Measurements from ENCODE around the gene EXOC3L4. TPM values are rescaled to one million over a fixed set of nuclear protein-coding genes. Genes with fewer than 3 reads are reported as not detected.

EXOC3L4 gene
- polyA plus RNA-seq, 2 of the 4 experiments (the other 2 are of a cell fraction) = 1.5 to 4.3 TPM

DNA sequence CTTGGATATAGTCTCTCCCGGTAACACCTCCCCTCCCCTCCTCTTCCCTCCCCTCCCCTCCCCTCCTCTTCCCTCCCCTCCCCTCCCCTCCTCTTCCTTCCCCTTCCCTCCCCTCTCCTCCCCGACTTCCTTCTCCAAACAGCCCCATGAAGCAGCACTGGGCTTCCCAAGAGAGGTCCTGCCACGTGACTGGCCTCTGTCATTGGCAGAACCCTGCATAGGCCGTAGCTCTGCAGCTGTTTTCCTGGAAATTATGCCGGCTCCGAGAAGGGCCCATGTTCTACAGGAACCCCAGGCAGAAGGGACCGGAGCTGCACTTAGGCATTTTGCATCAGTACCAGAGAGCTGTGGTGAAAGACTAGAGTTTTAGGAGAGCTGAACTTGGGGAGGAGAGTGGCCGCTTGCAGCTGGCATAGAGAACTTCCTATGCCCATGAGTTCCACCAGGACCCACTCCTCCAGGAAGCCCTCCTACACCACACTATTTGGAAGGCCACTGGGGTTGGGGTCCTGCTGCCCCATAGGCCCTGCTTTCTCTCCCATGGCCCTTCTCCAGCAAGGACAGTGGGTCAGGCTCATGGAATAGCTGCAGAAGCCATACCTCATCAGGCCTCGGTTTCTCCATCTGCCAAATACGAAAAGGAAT, 23.6 kb downstream of the EXOC3L4 start:
- H3K9me3 ChIP-seq = no peaks in the 10 kb centered on the region
- CTCF ChIA-PET = interaction anchor here (0.9 to 7.8 kb wide), 6 partner anchors 8 to 174 kb away, joined by 3 to 120 read pairs (median 5); no protein-coding TSS in a partner anchor
- POLR2A ChIA-PET = interaction anchor here (0.6 to 1.4 kb wide), 2 partner anchors 8 to 21 kb away, joined by 3 read pairs; no protein-coding TSS in a partner anchor
- 50% methylated on average over 9 of the region's 10 CpGs for WGBS (ENCODE audit: missing lambda C conversion rate)
- peak overlapping the region; percentile 22; the same call in 2 of the 3 replicates for H3K4me2 ChIP-seq
- FAIRE-seq = no peak
- DNase-seq (ENCODE audit: low read depth in 1 of 2, low spot score in 1 of 2) = no peak
- H3K4me3 ChIP-seq = no peak overlapping the region
- ATAC-seq = no peak
- H3K27ac ChIP-seq = peak overlapping the region; percentile 69 to 98; a peak in 5 of 6 replicates
- H3K4me1 ChIP-seq = peaks cover 84% of the 10 kb centered on the region
- TF ChIP-seq FOSB (CRISPR knock-in tag; IDR thresholded peaks at IDR 0.05) (no peak), HES2 (IDR thresholded peaks at IDR 0.05) (no peak), CBX8 (IDR thresholded peaks at IDR 0.05) (no peak), ZFP36 (IDR thresholded peaks at IDR 0.05; ENCODE audit: borderline replicate concordance, partially characterized antibody) (peak; percentile 64), KDM1A (IDR thresholded peaks at IDR 0.05; ENCODE audit: low read depth) (0 out of 2 replicates have a peak, but pooled peaks have one; percentile 16), RCOR1 (IDR thresholded peaks at IDR 0.05; ENCODE audit: low read depth, low read length) (no peak), NR3C1 (IDR thresholded peaks at IDR 0.05) (no peak), HEYL (CRISPR knock-in tag; IDR thresholded peaks at IDR 0.05) (no peak), BHLHE40 (IDR thresholded peaks at IDR 0.05; ENCODE audit: low read depth, low read length) (no peak), CHD2 (IDR thresholded peaks at IDR 0.05; ENCODE audit: low read length, partially characterized antibody) (no peak), ZNF302 (CRISPR knock-in tag; IDR thresholded peaks at IDR 0.05) (no peak), EP300 (IDR thresholded peaks at IDR 0.05) (no peak), MAFK (IDR thresholded peaks at IDR 0.05; ENCODE audit: partially characterized antibody) (no peak), RARB (CRISPR knock-in tag; IDR thresholded peaks at IDR 0.05) (no peak)
- TF ChIP-seq, protein P1, sequence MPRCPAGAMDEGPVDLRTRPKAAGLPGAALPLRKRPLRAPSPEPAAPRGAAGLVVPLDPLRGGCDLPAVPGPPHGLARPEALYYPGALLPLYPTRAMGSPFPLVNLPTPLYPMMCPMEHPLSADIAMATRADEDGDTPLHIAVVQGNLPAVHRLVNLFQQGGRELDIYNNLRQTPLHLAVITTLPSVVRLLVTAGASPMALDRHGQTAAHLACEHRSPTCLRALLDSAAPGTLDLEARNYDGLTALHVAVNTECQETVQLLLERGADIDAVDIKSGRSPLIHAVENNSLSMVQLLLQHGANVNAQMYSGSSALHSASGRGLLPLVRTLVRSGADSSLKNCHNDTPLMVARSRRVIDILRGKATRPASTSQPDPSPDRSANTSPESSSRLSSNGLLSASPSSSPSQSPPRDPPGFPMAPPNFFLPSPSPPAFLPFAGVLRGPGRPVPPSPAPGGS (IDR thresholded peaks at IDR 0.05) = no peak
- TF ChIP-seq, protein P2, sequence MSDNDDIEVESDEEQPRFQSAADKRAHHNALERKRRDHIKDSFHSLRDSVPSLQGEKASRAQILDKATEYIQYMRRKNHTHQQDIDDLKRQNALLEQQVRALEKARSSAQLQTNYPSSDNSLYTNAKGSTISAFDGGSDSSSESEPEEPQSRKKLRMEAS (IDR thresholded peaks at IDR 0.05) = peak; percentile 35; the same call in 1 of the 2 replicates
- TF ChIP-seq, protein P3, sequence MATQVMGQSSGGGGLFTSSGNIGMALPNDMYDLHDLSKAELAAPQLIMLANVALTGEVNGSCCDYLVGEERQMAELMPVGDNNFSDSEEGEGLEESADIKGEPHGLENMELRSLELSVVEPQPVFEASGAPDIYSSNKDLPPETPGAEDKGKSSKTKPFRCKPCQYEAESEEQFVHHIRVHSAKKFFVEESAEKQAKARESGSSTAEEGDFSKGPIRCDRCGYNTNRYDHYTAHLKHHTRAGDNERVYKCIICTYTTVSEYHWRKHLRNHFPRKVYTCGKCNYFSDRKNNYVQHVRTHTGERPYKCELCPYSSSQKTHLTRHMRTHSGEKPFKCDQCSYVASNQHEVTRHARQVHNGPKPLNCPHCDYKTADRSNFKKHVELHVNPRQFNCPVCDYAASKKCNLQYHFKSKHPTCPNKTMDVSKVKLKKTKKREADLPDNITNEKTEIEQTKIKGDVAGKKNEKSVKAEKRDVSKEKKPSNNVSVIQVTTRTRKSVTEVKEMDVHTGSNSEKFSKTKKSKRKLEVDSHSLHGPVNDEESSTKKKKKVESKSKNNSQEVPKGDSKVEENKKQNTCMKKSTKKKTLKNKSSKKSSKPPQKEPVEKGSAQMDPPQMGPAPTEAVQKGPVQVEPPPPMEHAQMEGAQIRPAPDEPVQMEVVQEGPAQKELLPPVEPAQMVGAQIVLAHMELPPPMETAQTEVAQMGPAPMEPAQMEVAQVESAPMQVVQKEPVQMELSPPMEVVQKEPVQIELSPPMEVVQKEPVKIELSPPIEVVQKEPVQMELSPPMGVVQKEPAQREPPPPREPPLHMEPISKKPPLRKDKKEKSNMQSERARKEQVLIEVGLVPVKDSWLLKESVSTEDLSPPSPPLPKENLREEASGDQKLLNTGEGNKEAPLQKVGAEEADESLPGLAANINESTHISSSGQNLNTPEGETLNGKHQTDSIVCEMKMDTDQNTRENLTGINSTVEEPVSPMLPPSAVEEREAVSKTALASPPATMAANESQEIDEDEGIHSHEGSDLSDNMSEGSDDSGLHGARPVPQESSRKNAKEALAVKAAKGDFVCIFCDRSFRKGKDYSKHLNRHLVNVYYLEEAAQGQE (IDR thresholded peaks at IDR 0.05) = no peak
- TF ChIP-seq, protein P4, sequence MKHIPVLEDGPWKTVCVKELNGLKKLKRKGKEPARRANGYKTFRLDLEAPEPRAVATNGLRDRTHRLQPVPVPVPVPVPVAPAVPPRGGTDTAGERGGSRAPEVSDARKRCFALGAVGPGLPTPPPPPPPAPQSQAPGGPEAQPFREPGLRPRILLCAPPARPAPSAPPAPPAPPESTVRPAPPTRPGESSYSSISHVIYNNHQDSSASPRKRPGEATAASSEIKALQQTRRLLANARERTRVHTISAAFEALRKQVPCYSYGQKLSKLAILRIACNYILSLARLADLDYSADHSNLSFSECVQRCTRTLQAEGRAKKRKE (CRISPR knock-in tag; IDR thresholded peaks at IDR 0.05; ENCODE audit: low read depth) = no peak
- TF ChIP-seq, protein P5, sequence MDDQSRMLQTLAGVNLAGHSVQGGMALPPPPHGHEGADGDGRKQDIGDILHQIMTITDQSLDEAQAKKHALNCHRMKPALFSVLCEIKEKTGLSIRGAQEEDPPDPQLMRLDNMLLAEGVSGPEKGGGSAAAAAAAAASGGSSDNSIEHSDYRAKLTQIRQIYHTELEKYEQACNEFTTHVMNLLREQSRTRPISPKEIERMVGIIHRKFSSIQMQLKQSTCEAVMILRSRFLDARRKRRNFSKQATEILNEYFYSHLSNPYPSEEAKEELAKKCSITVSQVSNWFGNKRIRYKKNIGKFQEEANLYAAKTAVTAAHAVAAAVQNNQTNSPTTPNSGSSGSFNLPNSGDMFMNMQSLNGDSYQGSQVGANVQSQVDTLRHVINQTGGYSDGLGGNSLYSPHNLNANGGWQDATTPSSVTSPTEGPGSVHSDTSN (IDR thresholded peaks at IDR 0.05) = no peak
- TF ChIP-seq, protein P6, sequence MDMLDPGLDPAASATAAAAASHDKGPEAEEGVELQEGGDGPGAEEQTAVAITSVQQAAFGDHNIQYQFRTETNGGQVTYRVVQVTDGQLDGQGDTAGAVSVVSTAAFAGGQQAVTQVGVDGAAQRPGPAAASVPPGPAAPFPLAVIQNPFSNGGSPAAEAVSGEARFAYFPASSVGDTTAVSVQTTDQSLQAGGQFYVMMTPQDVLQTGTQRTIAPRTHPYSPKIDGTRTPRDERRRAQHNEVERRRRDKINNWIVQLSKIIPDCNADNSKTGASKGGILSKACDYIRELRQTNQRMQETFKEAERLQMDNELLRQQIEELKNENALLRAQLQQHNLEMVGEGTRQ (IDR thresholded peaks at IDR 0.05) = no peak
- TF ChIP-seq, protein P7, sequence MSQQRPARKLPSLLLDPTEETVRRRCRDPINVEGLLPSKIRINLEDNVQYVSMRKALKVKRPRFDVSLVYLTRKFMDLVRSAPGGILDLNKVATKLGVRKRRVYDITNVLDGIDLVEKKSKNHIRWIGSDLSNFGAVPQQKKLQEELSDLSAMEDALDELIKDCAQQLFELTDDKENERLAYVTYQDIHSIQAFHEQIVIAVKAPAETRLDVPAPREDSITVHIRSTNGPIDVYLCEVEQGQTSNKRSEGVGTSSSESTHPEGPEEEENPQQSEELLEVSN (IDR thresholded peaks at IDR 0.05; ENCODE audit: borderline replicate concordance, low read depth) = no peak
